Measurements from ENCODE around the gene OR1Q1. TPM values are rescaled to one million over a fixed set of nuclear protein-coding genes. Genes with fewer than 3 reads are reported as not detected.

OR1Q1 gene, protein sequence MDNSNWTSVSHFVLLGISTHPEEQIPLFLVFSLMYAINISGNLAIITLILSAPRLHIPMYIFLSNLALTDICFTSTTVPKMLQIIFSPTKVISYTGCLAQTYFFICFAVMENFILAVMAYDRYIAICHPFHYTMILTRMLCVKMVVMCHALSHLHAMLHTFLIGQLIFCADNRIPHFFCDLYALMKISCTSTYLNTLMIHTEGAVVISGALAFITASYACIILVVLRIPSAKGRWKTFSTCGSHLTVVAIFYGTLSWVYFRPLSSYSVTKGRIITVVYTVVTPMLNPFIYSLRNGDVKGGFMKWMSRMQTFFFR
- total RNA-seq (2022; extraction: Qiagen RNA extraction), result 0.15 TPM in 1 of 5 replicates, not detected in the others

DNA sequence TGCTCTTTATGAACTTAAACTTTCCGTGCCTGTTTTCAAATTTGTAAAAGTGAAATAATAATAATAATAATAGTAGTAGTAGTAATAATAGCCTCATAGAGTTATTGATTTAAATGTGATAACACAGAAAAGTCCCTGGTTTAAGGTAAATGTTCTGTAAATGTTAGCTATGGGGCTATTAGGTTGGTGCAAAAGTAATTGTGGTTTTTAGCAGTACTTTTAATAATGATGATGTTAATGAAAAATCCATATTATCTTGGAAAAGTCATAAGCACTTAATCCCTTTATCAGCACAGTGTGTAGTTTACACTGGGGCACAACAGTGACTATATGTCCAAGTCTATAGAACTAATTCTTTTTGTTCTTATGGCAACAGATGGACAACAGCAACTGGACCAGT, at the start of gene OR1Q1:
Gene OR1Q1 (plus strand): TSS at position 377 of the 400 bp plus-strand sequence. CDS start 0 bp downstream, at position 377.

DNA sequence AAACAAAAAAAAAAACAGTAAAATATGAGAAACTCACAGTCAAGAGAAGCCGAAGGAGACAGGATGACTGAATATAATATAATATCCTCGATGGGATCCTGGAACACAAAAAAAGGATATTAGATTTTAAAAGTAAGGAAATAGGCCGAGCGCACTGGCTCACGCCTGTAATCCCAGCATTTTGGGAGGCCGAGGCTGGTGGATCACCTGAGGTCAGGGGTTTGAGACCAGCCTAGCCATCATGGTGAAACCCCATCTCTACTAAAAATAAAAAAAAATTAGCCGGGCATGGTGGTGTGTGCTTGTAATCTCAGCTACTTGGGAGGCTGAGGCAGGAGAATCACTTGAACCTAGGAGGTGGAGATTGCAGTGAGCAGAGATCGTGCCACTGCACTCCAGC, 31.3 kb upstream of the OR1Q1 start, which contains the start of gene OR1L8:
Gene OR1L8 (minus strand): TSS at position 101 of the 400 bp plus-strand sequence. CDS start 14,907 bp downstream, outside the sequence.

DNA sequence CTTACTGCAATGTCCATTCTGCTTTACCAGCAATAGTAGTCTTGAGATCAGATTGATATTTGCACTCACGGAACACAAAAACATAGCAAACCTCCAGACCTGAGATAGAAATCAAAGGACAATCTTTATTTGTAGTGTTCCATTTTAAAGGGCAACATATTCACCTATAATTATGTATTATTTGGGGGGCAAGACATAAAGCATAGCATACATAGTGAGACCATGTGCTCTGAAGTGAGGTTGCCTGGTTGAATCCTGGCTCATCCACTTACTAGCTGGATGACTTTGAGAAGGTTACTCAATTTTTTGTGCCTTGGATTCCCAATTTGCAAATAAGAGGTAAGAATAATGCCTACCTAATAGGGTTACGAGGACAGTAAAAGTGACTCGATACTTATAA, 43.0 kb downstream of the OR1Q1 start, which contains the start of gene OR1B1:
Gene OR1B1 (minus strand): TSS at position 101 of the 400 bp plus-strand sequence.

DNA sequence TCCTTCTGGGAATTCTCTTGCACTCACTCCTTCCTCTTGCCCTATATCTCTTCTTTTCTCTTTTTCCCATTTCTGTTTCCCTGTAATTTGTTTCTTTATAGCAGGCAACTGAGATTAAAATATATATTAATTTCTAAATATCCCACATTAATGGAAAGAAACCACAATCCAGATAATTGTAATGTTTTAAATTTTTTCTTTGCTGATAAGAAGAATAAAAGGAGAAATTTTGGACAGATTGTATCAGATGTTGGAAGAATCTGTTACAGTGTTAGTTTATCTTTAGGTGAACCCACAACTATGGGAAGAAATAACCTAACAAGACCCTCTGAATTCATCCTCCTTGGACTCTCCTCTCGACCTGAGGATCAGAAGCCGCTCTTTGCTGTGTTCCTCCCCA, 46.9 kb downstream of the OR1Q1 start, which contains the start of gene OR1L1:
Gene OR1L1 (plus strand): TSS at position 301 of the 400 bp plus-strand sequence. CDS start 0 bp downstream, at position 301.

Other genes with a start within 250 kb of the OR1Q1 start
- 1.0 to 1.5 TPM (median 1.3 TPM) in 5 replicates for gene PTGS1, start 243.7 kb upstream of the OR1Q1 start, total RNA-seq (2022; extraction: Qiagen RNA extraction)
- not detected in 5 replicates for gene OR1J1, start 136.8 kb upstream of the OR1Q1 start, total RNA-seq (2022; extraction: Qiagen RNA extraction)
- not detected in 5 replicates for gene OR1J2, start 103.9 kb upstream of the OR1Q1 start, total RNA-seq (2022; extraction: Qiagen RNA extraction)
- gene OR1J4, start 95.6 kb upstream of the OR1Q1 start, total RNA-seq (2022; extraction: Qiagen RNA extraction), result 0.10 to 0.13 TPM in 2 of 5 replicates, not detected in the others
- gene OR1N1, start 87.4 kb upstream of the OR1Q1 start, total RNA-seq (2022; extraction: Qiagen RNA extraction), result not detected in 5 replicates
- not detected in 5 replicates for gene OR1N2, start 61.6 kb upstream of the OR1Q1 start, total RNA-seq (2022; extraction: Qiagen RNA extraction)
- gene OR1L8, start 31.4 kb upstream of the OR1Q1 start, total RNA-seq (2022; extraction: Qiagen RNA extraction), result not detected in 5 replicates
- not detected in 5 replicates for gene OR1B1, start 42.9 kb downstream of the OR1Q1 start, total RNA-seq (2022; extraction: Qiagen RNA extraction)
- not detected in 5 replicates for gene OR1L1, start 47.0 kb downstream of the OR1Q1 start, total RNA-seq (2022; extraction: Qiagen RNA extraction)
- not detected in 5 replicates for gene OR1L3, start 60.4 kb downstream of the OR1Q1 start, total RNA-seq (2022; extraction: Qiagen RNA extraction)
- gene OR1L4, start 109.3 kb downstream of the OR1Q1 start, total RNA-seq (2022; extraction: Qiagen RNA extraction), result not detected in 5 replicates
- gene OR1L6, start 127.6 kb downstream of the OR1Q1 start, total RNA-seq (2022; extraction: Qiagen RNA extraction), result not detected in 5 replicates
- not detected in 5 replicates for gene OR5C1, start 174.2 kb downstream of the OR1Q1 start, total RNA-seq (2022; extraction: Qiagen RNA extraction)
- gene OR1K1, start 185.4 kb downstream of the OR1Q1 start, total RNA-seq (2022; extraction: Qiagen RNA extraction), result not detected in 5 replicates
- gene PDCL, start 213.8 kb downstream of the OR1Q1 start, total RNA-seq (2022; extraction: Qiagen RNA extraction), result 14.8 to 18.5 TPM (median 17.6 TPM) in 5 replicates